HG02938 (cell line): ENCODE data around the gene TRAPPC8.
"Not testable (repeated sequence)": the region's sequence is repeated elsewhere in the genome, so short reads cannot be mapped to it uniquely, and the experiment has no call there.

ENCODE experiments used
- ATAC-seq: cut with Tn5 transposase; IDR thresholded peaks from one replicate; pipeline ENCODE4 v1.9.1; 2021; ENCODE audit warnings: mild to moderate bottlenecking, moderate library complexity; ENCODE audit not compliant: unreplicated experiment

Gene TRAPPC8

GRCh38 chr18:31946305-31947046, 3.5 kb upstream of the TRAPPC8 start:
- ATAC-seq, result no peak

GRCh38 chr18:31943878-31944816, 1.2 kb upstream of the TRAPPC8 start:
- ATAC-seq, result no peak

GRCh38 chr18:31942291-31942998, 483 bp downstream of the TRAPPC8 start:
- ATAC-seq, result peak; percentile 36

- ATAC-seq, result no peak
Observed at GRCh38 chr18:31941010-31941809, 1.7 kb downstream of the TRAPPC8 start.

- ATAC-seq, result not testable (repeated sequence)
Observed at GRCh38 chr18:31934773-31935172, 8.2 kb downstream of the TRAPPC8 start.

- ATAC-seq, result no peak
Observed at GRCh38 chr18:31931886-31932240, 11.1 kb downstream of the TRAPPC8 start.

GRCh38 chr18:31931163-31931885, 11.6 kb downstream of the TRAPPC8 start:
- ATAC-seq, result no peak

GRCh38 chr18:31929273-31929672, 13.7 kb downstream of the TRAPPC8 start:
- no peak for ATAC-seq

- ATAC-seq, result not testable (repeated sequence)
Observed at GRCh38 chr18:31926988-31927387, 15.9 kb downstream of the TRAPPC8 start.

- ATAC-seq, result no peak
Observed at GRCh38 chr18:31920277-31920676, 22.7 kb downstream of the TRAPPC8 start.

GRCh38 chr18:31919366-31919765, 23.6 kb downstream of the TRAPPC8 start:
- not testable (repeated sequence) for ATAC-seq

GRCh38 chr18:31918733-31919132, 24.2 kb downstream of the TRAPPC8 start:
- no peak for ATAC-seq

GRCh38 chr18:31901063-31901462, 41.9 kb downstream of the TRAPPC8 start:
- ATAC-seq, result no peak

GRCh38 chr18:31899771-31900170, 43.2 kb downstream of the TRAPPC8 start:
- not testable (repeated sequence) for ATAC-seq

- no peak for ATAC-seq
Observed at GRCh38 chr18:31892936-31893335, 50.0 kb downstream of the TRAPPC8 start.

- ATAC-seq, result no peak
Observed at GRCh38 chr18:31891566-31891965, 51.4 kb downstream of the TRAPPC8 start.

- no peak for ATAC-seq
Observed at GRCh38 chr18:31884020-31884419, 58.9 kb downstream of the TRAPPC8 start.

GRCh38 chr18:31880186-31880898, 62.6 kb downstream of the TRAPPC8 start:
- no peak for ATAC-seq

- no peak for ATAC-seq
Observed at GRCh38 chr18:31878358-31878757, 64.6 kb downstream of the TRAPPC8 start.
